ENCODE data around the gene OSBPL6. TPM values are rescaled to one million over a fixed set of nuclear protein-coding genes. Genes with fewer than 3 reads are reported as not detected.
A peak's percentile ranks its signal among the peaks of the same experiment; 100 is the strongest.

OSBPL6 gene
- total RNA-seq, 1 experiment from 2014 or later = 4.6 TPM

- no peaks in the 10 kb centered on the region for H3K36me3 Mint-ChIP-seq (ENCODE audit: insufficient read depth in 1 of 3, low read depth in 3 of 3)
- no peak overlapping the region for H3K4me3 Mint-ChIP-seq
- H3K4ac ChIP-seq (ENCODE audit: low read depth, low read length) = no peak overlapping the region
- no peaks in the 10 kb centered on the region for H4K20me1 ChIP-seq (ENCODE audit: control insufficient read depth, insufficient read depth, insufficient read length)
- no peak for DNase-seq
- H2AK5ac ChIP-seq (ENCODE audit: insufficient read length, low read length) = no peak overlapping the region
- H2AFZ ChIP-seq (ENCODE audit: low read length) = no peak overlapping the region
- no peaks in the 10 kb centered on the region for H3K27me3 Mint-ChIP-seq (ENCODE audit: low read depth)
- H4K91ac ChIP-seq (ENCODE audit: insufficient read length, low read depth, low read length) = no peak overlapping the region
- no peaks in the 10 kb centered on the region for H3K27me3 ChIP-seq (ENCODE audit: insufficient read depth, low read length)
- H3K9me3 Mint-ChIP-seq = no peaks in the 10 kb centered on the region
- no peak overlapping the region for H2BK5ac ChIP-seq (ENCODE audit: insufficient read length, low read length)
- no peak overlapping the region for H2BK12ac ChIP-seq (ENCODE audit: insufficient read length, low read depth, low read length)
- H3K27ac ChIP-seq (ENCODE audit: insufficient read length, low read depth, low read length) = no peak overlapping the region
- TF ChIP-seq, protein P1, sequence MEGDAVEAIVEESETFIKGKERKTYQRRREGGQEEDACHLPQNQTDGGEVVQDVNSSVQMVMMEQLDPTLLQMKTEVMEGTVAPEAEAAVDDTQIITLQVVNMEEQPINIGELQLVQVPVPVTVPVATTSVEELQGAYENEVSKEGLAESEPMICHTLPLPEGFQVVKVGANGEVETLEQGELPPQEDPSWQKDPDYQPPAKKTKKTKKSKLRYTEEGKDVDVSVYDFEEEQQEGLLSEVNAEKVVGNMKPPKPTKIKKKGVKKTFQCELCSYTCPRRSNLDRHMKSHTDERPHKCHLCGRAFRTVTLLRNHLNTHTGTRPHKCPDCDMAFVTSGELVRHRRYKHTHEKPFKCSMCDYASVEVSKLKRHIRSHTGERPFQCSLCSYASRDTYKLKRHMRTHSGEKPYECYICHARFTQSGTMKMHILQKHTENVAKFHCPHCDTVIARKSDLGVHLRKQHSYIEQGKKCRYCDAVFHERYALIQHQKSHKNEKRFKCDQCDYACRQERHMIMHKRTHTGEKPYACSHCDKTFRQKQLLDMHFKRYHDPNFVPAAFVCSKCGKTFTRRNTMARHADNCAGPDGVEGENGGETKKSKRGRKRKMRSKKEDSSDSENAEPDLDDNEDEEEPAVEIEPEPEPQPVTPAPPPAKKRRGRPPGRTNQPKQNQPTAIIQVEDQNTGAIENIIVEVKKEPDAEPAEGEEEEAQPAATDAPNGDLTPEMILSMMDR (conservative IDR thresholded peaks at IDR 0.05) = no peak
- H2BK15ac ChIP-seq (ENCODE audit: low read depth, low read length) = no peak overlapping the region
- no peak overlapping the region for H4K8ac ChIP-seq (replicated peaks; ENCODE audit: insufficient read length, low read depth, low read length)
- H2BK120ac ChIP-seq (ENCODE audit: low read depth, low read length, poor library complexity, severe bottlenecking) = no peak overlapping the region
- H3K23ac ChIP-seq (ENCODE audit: insufficient read length, low read depth, low read length) = no peak overlapping the region
- no peak overlapping the region for H3T11ph ChIP-seq (ENCODE audit: low read length)
- no peaks in the 10 kb centered on the region for H3K4me1 ChIP-seq (ENCODE audit: insufficient read depth, low read length)
- no peak overlapping the region for H2BK20ac ChIP-seq (ENCODE audit: low read depth, low read length, poor library complexity, severe bottlenecking)
- H3K23me2 ChIP-seq (ENCODE audit: insufficient read length, low read depth, low read length, poor library complexity, severe bottlenecking) = no peaks in the 10 kb centered on the region
- H3K9ac ChIP-seq (ENCODE audit: extremely low read depth, insufficient read length, low read length) = no peak overlapping the region
- H3K4me2 ChIP-seq (ENCODE audit: insufficient read depth, insufficient read length, low read length) = no peak overlapping the region
- no peaks in the 10 kb centered on the region for H3K79me2 ChIP-seq (ENCODE audit: insufficient read depth, low read length)
- no peak overlapping the region for H4K5ac ChIP-seq (ENCODE audit: insufficient read length, low read depth, low read length)
- no peak overlapping the region for H3K56ac ChIP-seq (ENCODE audit: insufficient read length, low read depth, low read length)
- no CpG with 5 or more reads among the region's 3 CpGs for WGBS (ENCODE audit: extremely low coverage, insufficient read length, low lambda C conversion rate)
- H3K4me1 Mint-ChIP-seq = peaks cover 13 to 18% of the 10 kb centered on the region in 2 experiments
- H3K18ac ChIP-seq (ENCODE audit: insufficient read length, low read depth, low read length) = no peak overlapping the region
- H3K14ac ChIP-seq (ENCODE audit: insufficient read depth, low read length) = no peak overlapping the region
- H3K79me1 ChIP-seq (ENCODE audit: insufficient read depth, low read depth, low read length, poor library complexity, severe bottlenecking) = no peaks in the 10 kb centered on the region
- no peaks in the 10 kb centered on the region for H3K9me3 ChIP-seq (ENCODE audit: control insufficient read depth, low read depth, low read length)
- H3K27ac Mint-ChIP-seq = peak overlapping the region in 1 of 3 experiments; percentile 13; a peak in 1 of 7 replicates
These were observed 39.1 kb downstream of the OSBPL6 start for GRCh38 chr2:178233428-178233827.

All from H9 (cell line).